ENCODE data around the gene ATG13. TPM values are rescaled to one million over a fixed set of nuclear protein-coding genes. Genes with fewer than 3 reads are reported as not detected.

Gene ATG13
- total and polyA plus RNA-seq, 2 of the 8 experiments (the other 6 are each of a cell fraction or from before 2014, with no cell fraction given), result 65.0 to 77.4 TPM

GRCh38 chr11:46664612-46665011 lies 47.3 kb downstream of the ATG13 start:
- Histone ChIP-seq H4K20me1 (replicated peaks in 1 of 2; ENCODE audit: control insufficient read depth in 1 of 2, insufficient read depth in 2 of 2, low read length in 2 of 2) (peaks cover 2% of the 10 kb centered on the region in 2 experiments), H3K79me1 (ENCODE audit: low read depth, low read length) (no peaks in the 10 kb centered on the region), H3K79me2 (ENCODE audit: control insufficient read depth in 1 of 2, insufficient read depth in 2 of 2, low read length in 2 of 2) (no peaks in the 10 kb centered on the region), H2BK20ac (ENCODE audit: low read length) (no peak overlapping the region), H4K91ac (replicated peaks; ENCODE audit: insufficient read length, low read length) (no peak overlapping the region), H3K9me3 (ENCODE audit: insufficient read depth in 2 of 2, low read depth in 1 of 2, low read length in 1 of 2) (no peaks in the 10 kb centered on the region), H3K4me2 (ENCODE audit: insufficient read depth in 1 of 2, low read depth in 2 of 2, low read length in 2 of 2) (no peak overlapping the region), H3K4me1 (replicated peaks in 1 of 4; ENCODE audit: control insufficient read depth in 3 of 4, insufficient read depth in 4 of 4, low read length in 3 of 4) (no peaks in the 10 kb centered on the region), H3K9ac (replicated peaks in 1 of 4; ENCODE audit: extremely low read depth in 1 of 4, low read depth in 3 of 4, low read length in 3 of 4) (no peak overlapping the region), H4K5ac (ENCODE audit: insufficient read length, low read depth, low read length) (no peak overlapping the region), H3K4ac (replicated peaks; ENCODE audit: insufficient read length, low read depth, low read length) (no peak overlapping the region), H4K8ac (ENCODE audit: extremely low read depth, insufficient read depth, low read length) (no peak overlapping the region), H3K36me3 (ENCODE audit: control insufficient read depth in 2 of 4, insufficient read depth in 4 of 4, low read length in 3 of 4) (peaks cover 20 to 52% (median 40%) of the 10 kb centered on the region in 4 experiments), H3K27me3 (replicated peaks in 1 of 4; ENCODE audit: control insufficient read depth in 3 of 4, extremely low read depth in 1 of 4, insufficient read depth in 3 of 4, low read length in 3 of 4) (no peaks in the 10 kb centered on the region), H3K4me3 (ENCODE audit: extremely low read depth in 1 of 4, insufficient read depth in 2 of 4, low read depth in 3 of 4, low read length in 4 of 4) (no peak overlapping the region), H3K18ac (ENCODE audit: extremely low read depth, low read length) (no peak overlapping the region), H3K23me2 (ENCODE audit: low read depth, low read length) (no peaks in the 10 kb centered on the region), H3K23ac (ENCODE audit: insufficient read length) (no peak overlapping the region), H2AFZ (ENCODE audit: low read length) (no peak overlapping the region), H2BK5ac (ENCODE audit: low read depth, low read length) (no peak overlapping the region), H2AK5ac (ENCODE audit: low read depth, low read length) (no peak overlapping the region), H3K14ac (ENCODE audit: insufficient read length) (no peak overlapping the region), H2BK12ac (ENCODE audit: low read depth, low read length) (no peak overlapping the region), H3K56ac (replicated peaks; ENCODE audit: insufficient read length, low read depth, low read length) (no peak overlapping the region), H2BK120ac (replicated peaks; ENCODE audit: low read depth, low read length) (no peak overlapping the region), H3K27ac (ENCODE audit: low read depth, low read length) (no peak overlapping the region), H2BK15ac (ENCODE audit: low read length) (no peak overlapping the region)
- POLR2A ChIA-PET (ENCODE audit: partially characterized antibody), result no interaction called here
- WGBS, 2 experiments (ENCODE audit: extremely low coverage in 1 of 2, insufficient coverage in 1 of 2, insufficient read length in 1 of 2, insufficient replicate concordance in 2 of 2, low coverage in 1 of 2, low lambda C conversion rate in 2 of 2, missing lambda C conversion rate in 1 of 2), result 75% methylated on average over 6 of the region's 6 CpGs; no CpG with 5 or more reads in 1 of the 2 experiments
- CTCF ChIA-PET (ENCODE audit: partially characterized antibody), result interaction anchor here (1.2 kb wide), 1 partner anchor 275 kb away, joined by 3 read pairs; no protein-coding TSS in a partner anchor
- FAIRE-seq (no peak), DNase-seq (ENCODE audit: low read depth in 1 of 2, low spot score in 2 of 2) (no peak)
- TF ChIP-seq CBX8 (IDR thresholded peaks at IDR 0.05; ENCODE audit: borderline replicate concordance, low read depth, low read length), result no peak
- TF ChIP-seq POLR2A (IDR thresholded peaks at IDR 0.05; ENCODE audit: control extremely low read depth in 1 of 2, low read depth in 2 of 2, low read length in 2 of 2), result no peak
- TF ChIP-seq POLR2AphosphoS5 (IDR thresholded peaks at IDR 0.05; ENCODE audit: low read depth, low read length), result no peak
- no peak for TF ChIP-seq MAFK (IDR thresholded peaks at IDR 0.05; ENCODE audit: low read depth, low read length)
- TF ChIP-seq HDAC2 (IDR thresholded peaks at IDR 0.05; ENCODE audit: borderline replicate concordance in 1 of 2, low read depth in 2 of 2, low read length in 2 of 2), result no peak
- TF ChIP-seq EZH2 (IDR thresholded peaks at IDR 0.05; ENCODE audit: low read depth, low read length, severe bottlenecking), result no peak
- TF ChIP-seq TEAD4 (IDR thresholded peaks at IDR 0.05; ENCODE audit: low read depth, low read length), result no peak
- TF ChIP-seq RXRA (IDR thresholded peaks at IDR 0.05; ENCODE audit: insufficient read depth, low read depth, low read length), result no peak
- TF ChIP-seq CHD1 (IDR thresholded peaks at IDR 0.05; ENCODE audit: low read depth, low read length), result no peak
- TF ChIP-seq SIX5 (IDR thresholded peaks at IDR 0.05; ENCODE audit: low read depth, low read length), result no peak
- no peak for TF ChIP-seq TBP (IDR thresholded peaks at IDR 0.05; ENCODE audit: low read depth, low read length)
- no peak for TF ChIP-seq CBX5 (IDR thresholded peaks at IDR 0.05; ENCODE audit: low read depth, low read length)
- TF ChIP-seq SP1 (IDR thresholded peaks at IDR 0.05; ENCODE audit: low read depth, low read length), result no peak
- no peak for TF ChIP-seq CREB1 (IDR thresholded peaks at IDR 0.05)
- TF ChIP-seq YY1 (IDR thresholded peaks at IDR 0.05; ENCODE audit: low read depth, low read length), result no peak
- TF ChIP-seq KDM5A (IDR thresholded peaks at IDR 0.05; ENCODE audit: low read length), result no peak
- no peak for TF ChIP-seq SAP30 (IDR thresholded peaks at IDR 0.05; ENCODE audit: insufficient read depth, insufficient replicate concordance, low read length)

All from H1 (cell line).